Measurements from ENCODE around the gene SRRT.

- no peak for TF ChIP-seq FOXA1 (IDR thresholded peaks at IDR 0.05)
- TF ChIP-seq, protein P1, sequence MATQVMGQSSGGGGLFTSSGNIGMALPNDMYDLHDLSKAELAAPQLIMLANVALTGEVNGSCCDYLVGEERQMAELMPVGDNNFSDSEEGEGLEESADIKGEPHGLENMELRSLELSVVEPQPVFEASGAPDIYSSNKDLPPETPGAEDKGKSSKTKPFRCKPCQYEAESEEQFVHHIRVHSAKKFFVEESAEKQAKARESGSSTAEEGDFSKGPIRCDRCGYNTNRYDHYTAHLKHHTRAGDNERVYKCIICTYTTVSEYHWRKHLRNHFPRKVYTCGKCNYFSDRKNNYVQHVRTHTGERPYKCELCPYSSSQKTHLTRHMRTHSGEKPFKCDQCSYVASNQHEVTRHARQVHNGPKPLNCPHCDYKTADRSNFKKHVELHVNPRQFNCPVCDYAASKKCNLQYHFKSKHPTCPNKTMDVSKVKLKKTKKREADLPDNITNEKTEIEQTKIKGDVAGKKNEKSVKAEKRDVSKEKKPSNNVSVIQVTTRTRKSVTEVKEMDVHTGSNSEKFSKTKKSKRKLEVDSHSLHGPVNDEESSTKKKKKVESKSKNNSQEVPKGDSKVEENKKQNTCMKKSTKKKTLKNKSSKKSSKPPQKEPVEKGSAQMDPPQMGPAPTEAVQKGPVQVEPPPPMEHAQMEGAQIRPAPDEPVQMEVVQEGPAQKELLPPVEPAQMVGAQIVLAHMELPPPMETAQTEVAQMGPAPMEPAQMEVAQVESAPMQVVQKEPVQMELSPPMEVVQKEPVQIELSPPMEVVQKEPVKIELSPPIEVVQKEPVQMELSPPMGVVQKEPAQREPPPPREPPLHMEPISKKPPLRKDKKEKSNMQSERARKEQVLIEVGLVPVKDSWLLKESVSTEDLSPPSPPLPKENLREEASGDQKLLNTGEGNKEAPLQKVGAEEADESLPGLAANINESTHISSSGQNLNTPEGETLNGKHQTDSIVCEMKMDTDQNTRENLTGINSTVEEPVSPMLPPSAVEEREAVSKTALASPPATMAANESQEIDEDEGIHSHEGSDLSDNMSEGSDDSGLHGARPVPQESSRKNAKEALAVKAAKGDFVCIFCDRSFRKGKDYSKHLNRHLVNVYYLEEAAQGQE (IDR thresholded peaks at IDR 0.05) = no peak
- no peak for TF ChIP-seq YY1 (IDR thresholded peaks at IDR 0.05)
Observed at GRCh38 chr7:100888988-100889750, 14.3 kb downstream of the SRRT start, which contains the start of gene UFSP1.

Data from liver (tissue), 1 donor.